Mesenchymal stem cell (in vitro differentiated cells and primary cell): ENCODE measurements around the gene UNC93A.
A peak's percentile ranks its signal among the peaks of the same experiment; 100 is the strongest.
"Not testable (repeated sequence)": the region's sequence is repeated elsewhere in the genome, so short reads cannot be mapped to it uniquely, and the experiment has no call there.

Experiments used
- DNase-seq: peaks from one replicate; pipeline ENCODE4 v3.0.0-alpha.2; 2013
- H2AFZ ChIP-seq: one replicate; pipeline ENCODE4 v1.6.1; 2013; ENCODE audit warnings: low read depth, mild to moderate bottlenecking, control low read depth, inconsistent platforms, low read length, moderate library complexity
- H2AK5ac ChIP-seq: 2 replicates; pipeline ENCODE4 v1.6.1; 2013; ENCODE audit warnings: low read length, moderate library complexity, mild to moderate bottlenecking, inconsistent platforms; ENCODE audit not compliant: severe bottlenecking
- H2BK120ac ChIP-seq: one replicate; pipeline ENCODE4 v1.6.1; 2013; ENCODE audit warnings: low read depth, mild to moderate bottlenecking, inconsistent platforms, low read length, moderate library complexity
- H2BK12ac ChIP-seq, 2 experiments: one replicate each; pipeline ENCODE4 v1.6.1; 2013; ENCODE audit warnings: inconsistent platforms in 2 of 2, low read length in 2 of 2, mild to moderate bottlenecking in 2 of 2, moderate library complexity in 2 of 2, control low read depth in 1 of 2
- H2BK15ac ChIP-seq: one replicate; pipeline ENCODE4 v1.6.1; 2013; ENCODE audit warnings: mild to moderate bottlenecking, low read depth, inconsistent platforms; ENCODE audit not compliant: poor library complexity, severe bottlenecking
- H2BK5ac ChIP-seq: 2 replicates; pipeline ENCODE4 v1.6.1; 2013; ENCODE audit warnings: low read depth, mild to moderate bottlenecking, low read length, control low read depth, inconsistent platforms; ENCODE audit not compliant: poor library complexity, severe bottlenecking
- H3K14ac ChIP-seq, 2 experiments: one replicate each; pipeline ENCODE4 v1.6.1; 2013; ENCODE audit warnings: inconsistent platforms in 2 of 2, low read length in 2 of 2, control low read depth in 1 of 2, mild to moderate bottlenecking in 1 of 2, moderate library complexity in 1 of 2
- H3K18ac ChIP-seq, 2 experiments: one replicate each; pipeline ENCODE4 v1.6.1; 2013; ENCODE audit warnings: inconsistent platforms in 2 of 2, low read length in 2 of 2, control low read depth in 1 of 2, low read depth in 1 of 2, mild to moderate bottlenecking in 1 of 2
- H3K23ac ChIP-seq, 2 experiments: one replicate each; pipeline ENCODE4 v1.6.1; 2013; ENCODE audit warnings: inconsistent platforms in 2 of 2, low read length in 2 of 2, mild to moderate bottlenecking in 2 of 2, moderate library complexity in 2 of 2, control low read depth in 1 of 2
- H3K27ac ChIP-seq: 2 replicates; pipeline ENCODE4 v1.5.1; 2013; ENCODE audit warnings: mild to moderate bottlenecking, moderate library complexity, low read length, control low read depth, inconsistent platforms; ENCODE audit not compliant: poor library complexity, severe bottlenecking
- H3K27me3 ChIP-seq, 2 experiments: 2 replicates each; pipeline versions ENCODE4 v1.6.1 to v1.7.0; 2013; ENCODE audit warnings: low read length in 2 of 2, mild to moderate bottlenecking in 2 of 2, moderate library complexity in 2 of 2, control low read depth in 1 of 2, inconsistent platforms in 1 of 2; ENCODE audit not compliant: control insufficient read depth in 1 of 2, insufficient read depth in 1 of 2
- H3K36me3 ChIP-seq, 2 experiments: 2 replicates each; pipeline versions ENCODE4 v1.6.1 to v1.7.0; 2013; ENCODE audit warnings: low read length in 2 of 2, control low read depth in 1 of 2, inconsistent platforms in 1 of 2, low read depth in 1 of 2, mild to moderate bottlenecking in 1 of 2; ENCODE audit not compliant: insufficient read depth in 2 of 2, control insufficient read depth in 1 of 2
- H3K4ac ChIP-seq, 2 experiments: one replicate each; pipeline ENCODE4 v1.6.1; 2013; ENCODE audit warnings: inconsistent platforms in 2 of 2, low read length in 2 of 2, mild to moderate bottlenecking in 2 of 2, moderate library complexity in 2 of 2, control low read depth in 1 of 2, low read depth in 1 of 2
- H3K4me1 ChIP-seq: 2 replicates; pipeline ENCODE4 v1.6.1; 2013; ENCODE audit warnings: low read depth, low read length, control low read depth; ENCODE audit not compliant: control insufficient read depth, insufficient read depth
- H3K4me2 ChIP-seq: 2 replicates; pipeline ENCODE4 v1.6.1; 2013; ENCODE audit warnings: low read length, mild to moderate bottlenecking, inconsistent platforms; ENCODE audit not compliant: poor library complexity, severe bottlenecking
- H3K4me3 ChIP-seq, 2 experiments: 2 replicates each; pipeline versions ENCODE4 v1.5.1 to v1.7.0; 2013; ENCODE audit warnings: low read length in 2 of 2, mild to moderate bottlenecking in 2 of 2, control low read depth in 1 of 2, low read depth in 1 of 2; ENCODE audit not compliant: insufficient read depth in 1 of 2
- H3K79me1 ChIP-seq: replicated peaks from 2 replicates; pipeline ENCODE4 v1.6.1; 2013; ENCODE audit warnings: mild to moderate bottlenecking, control low read depth, low read length, inconsistent platforms; ENCODE audit not compliant: poor library complexity, severe bottlenecking
- H3K9ac ChIP-seq: 2 replicates; pipeline ENCODE4 v1.7.0; 2013; ENCODE audit warnings: mild to moderate bottlenecking, low read length, moderate library complexity
- H3K9me3 ChIP-seq: 2 replicates; pipeline ENCODE4 v1.7.0; 2013; ENCODE audit warnings: mild to moderate bottlenecking, low read length; ENCODE audit not compliant: control insufficient read depth
- H4K8ac ChIP-seq: one replicate; pipeline ENCODE4 v1.6.1; 2013; ENCODE audit warnings: inconsistent platforms, mild to moderate bottlenecking, low read length, moderate library complexity
- H4K91ac ChIP-seq: one replicate; pipeline ENCODE4 v1.6.1; 2013; ENCODE audit warnings: mild to moderate bottlenecking, low read length, inconsistent platforms
- WGBS: methylation state at CpG from one replicate; pipeline ENCODE4 v1.1.7; 2013; ENCODE audit warnings: mixed read lengths; 5-methylcytosine and 5-hydroxymethylcytosine counted together

UNC93A gene

DNA sequence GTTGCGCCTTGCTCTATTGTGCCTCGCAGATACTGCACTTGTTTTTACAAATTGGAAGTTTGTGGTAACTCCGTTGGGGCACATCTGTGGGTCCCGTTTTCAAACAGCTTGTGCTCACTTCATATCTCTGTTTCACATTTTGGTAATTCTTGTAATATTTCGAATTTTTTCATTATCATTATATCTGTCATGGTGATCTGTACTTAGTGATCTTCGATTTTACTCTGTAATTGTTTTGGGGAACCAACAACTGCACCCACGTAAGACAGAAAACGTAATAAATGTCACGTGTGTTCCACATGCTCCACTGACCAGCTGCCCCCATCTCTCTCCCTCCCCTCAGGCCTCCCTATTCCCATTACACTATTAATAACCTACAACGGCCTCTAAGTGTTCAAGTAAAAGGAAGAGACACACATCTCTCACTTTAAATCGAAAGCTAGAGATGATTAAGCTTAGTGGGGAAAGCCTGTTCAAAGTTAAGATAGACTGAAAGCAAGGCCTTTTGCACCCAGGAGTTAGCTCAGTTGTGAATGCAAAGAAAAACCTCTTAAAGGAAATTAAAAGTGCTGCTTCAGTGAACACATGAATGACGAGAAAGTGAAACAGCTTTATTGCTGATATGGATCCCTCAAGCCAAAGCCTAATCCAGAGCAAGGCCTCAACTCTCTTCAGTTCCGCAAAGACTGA lies 60.7 kb downstream of the UNC93A start:
- H3K4me1 ChIP-seq: peaks cover 12% of the 10 kb centered on the region
- no peak overlapping the region for H3K14ac ChIP-seq
- no peak overlapping the region for H3K27ac ChIP-seq
- H3K18ac ChIP-seq: no peak overlapping the region
- H2BK120ac ChIP-seq: no peak overlapping the region
- peak overlapping the region; percentile 36 for H3K9ac ChIP-seq
- peak overlapping the region; percentile 75 for H3K4me2 ChIP-seq
- DNase-seq: no peak
- H3K9me3 ChIP-seq: no peaks in the 10 kb centered on the region
- H2AK5ac ChIP-seq: no peak overlapping the region
- H3K79me1 ChIP-seq: no peaks in the 10 kb centered on the region
- peaks cover 20 to 62% of the 10 kb centered on the region in 2 experiments for H3K27me3 ChIP-seq
- H2BK15ac ChIP-seq: no peak overlapping the region
- H3K23ac ChIP-seq: no peak overlapping the region
- 86% methylated on average over 7 of the region's 13 CpGs for WGBS
- H4K8ac ChIP-seq: no peak overlapping the region
- H3K36me3 ChIP-seq: no peaks in the 10 kb centered on the region
- H2BK5ac ChIP-seq: no peak overlapping the region
- no peak overlapping the region for H3K4ac ChIP-seq
- no peak overlapping the region for H4K91ac ChIP-seq
- peak overlapping the region; percentile 73 for H2AFZ ChIP-seq
- no peak overlapping the region for H2BK12ac ChIP-seq
- peak overlapping the region in 1 of 2 experiments; percentile 75 for H3K4me3 ChIP-seq

DNA sequence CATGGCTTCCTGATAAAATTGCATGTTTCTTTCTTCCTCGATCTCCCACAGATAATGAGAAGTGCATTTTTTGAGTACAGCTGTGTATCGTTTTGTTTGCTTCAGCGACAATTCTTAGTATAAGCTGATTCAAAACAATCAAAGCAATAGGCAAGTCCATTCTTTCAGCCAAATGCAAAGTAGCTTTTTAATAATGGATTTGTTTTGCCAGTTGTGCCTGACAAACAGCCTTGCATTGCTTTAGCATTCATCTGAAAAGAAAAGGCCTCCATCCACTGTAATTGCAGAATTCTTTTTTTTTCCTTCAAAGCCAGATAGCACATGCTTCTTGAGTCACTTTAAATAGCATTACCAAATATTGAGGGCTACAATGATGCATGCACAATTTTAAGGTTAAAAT lies 65.8 kb downstream of the UNC93A start:
- Histone ChIP-seq H3K4ac (no peak overlapping the region), H3K9me3 (no peaks in the 10 kb centered on the region), H3K18ac (no peak overlapping the region), H3K14ac (no peak overlapping the region), H3K27ac (no peak overlapping the region), H4K8ac (no peak overlapping the region), H2AFZ (no peak overlapping the region), H3K4me1 (no peaks in the 10 kb centered on the region), H2AK5ac (no peak overlapping the region), H2BK12ac (no peak overlapping the region), H2BK15ac (no peak overlapping the region), H2BK120ac (no peak overlapping the region), H4K91ac (no peak overlapping the region), H3K23ac (no peak overlapping the region), H3K27me3 (peaks cover 0 to 27% of the 10 kb centered on the region in 2 experiments), H3K36me3 (no peaks in the 10 kb centered on the region), H3K9ac (no peak overlapping the region), H3K4me2 (no peak overlapping the region), H3K79me1 (no peaks in the 10 kb centered on the region), H2BK5ac (no peak overlapping the region), H3K4me3 (no peak overlapping the region)
- DNase-seq: no peak
- 100% methylated on average over 3 of the region's 3 CpGs for WGBS

DNA sequence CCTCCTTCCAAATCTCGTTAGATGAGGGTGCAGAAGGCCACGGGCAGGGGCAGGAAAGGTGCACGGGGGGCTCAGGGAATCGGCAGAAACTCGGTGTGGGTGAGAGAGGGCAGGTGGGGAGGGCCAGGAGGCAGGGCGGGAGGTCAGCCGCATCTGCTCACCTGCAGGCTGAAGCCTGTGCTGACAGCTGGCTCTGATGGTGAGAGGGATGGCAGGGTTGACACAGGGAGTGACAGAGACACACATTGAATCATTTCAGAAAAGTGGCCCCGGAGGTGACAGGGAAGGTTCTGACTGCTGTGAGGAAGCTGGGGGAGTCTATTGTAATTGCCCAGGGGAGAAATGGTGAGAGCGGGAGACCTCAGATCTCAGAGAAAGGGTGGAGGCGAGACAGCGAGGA lies 67.3 kb downstream of the UNC93A start:
- not testable (repeated sequence) for H2BK15ac ChIP-seq
- H3K27me3 ChIP-seq: peaks cover 0 to 22% of the 10 kb centered on the region in 2 experiments

DNA sequence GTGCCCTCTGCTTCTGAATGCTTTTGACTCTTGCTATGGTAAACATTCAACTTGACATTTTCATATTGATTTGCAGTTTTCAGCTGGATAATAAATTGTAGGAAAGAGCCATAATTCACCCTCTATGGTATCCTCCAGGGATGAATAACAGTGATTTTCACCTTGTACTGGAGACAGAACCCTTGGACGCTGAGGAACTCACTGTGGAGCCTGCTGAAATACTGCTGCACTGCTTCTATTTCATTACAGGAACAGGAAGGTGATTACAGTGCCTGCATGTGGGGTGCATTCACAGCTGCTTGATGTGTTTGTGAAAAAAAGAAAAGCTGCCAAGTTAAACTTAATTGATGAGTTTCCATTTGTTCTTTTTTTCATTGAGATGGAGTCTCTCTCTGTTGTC lies 70.1 kb downstream of the UNC93A start:
- not testable (repeated sequence) for H2AFZ ChIP-seq, H4K91ac ChIP-seq, H3K23ac ChIP-seq, H3K9me3 ChIP-seq, H3K14ac ChIP-seq, H2AK5ac ChIP-seq, H3K9ac ChIP-seq, H3K4ac ChIP-seq, H4K8ac ChIP-seq, H2BK120ac ChIP-seq, H2BK5ac ChIP-seq, H3K4me2 ChIP-seq, H3K18ac ChIP-seq, H2BK12ac ChIP-seq, H3K27ac ChIP-seq, H2BK15ac ChIP-seq, H3K79me1 ChIP-seq, H3K4me3 ChIP-seq, DNase-seq, H3K4me1 ChIP-seq, H3K36me3 ChIP-seq
- 60% methylated on average over 1 of the region's 1 CpG for WGBS
- H3K27me3 ChIP-seq: peaks cover 0 to 14% of the 10 kb centered on the region in 2 experiments

More for the DNA sequence above, 67.3 kb downstream of the UNC93A start:
- H3K9me3 ChIP-seq, H3K4ac ChIP-seq, H2AFZ ChIP-seq, H3K79me1 ChIP-seq, H3K36me3 ChIP-seq, H3K18ac ChIP-seq, H3K4me3 ChIP-seq, H3K4me1 ChIP-seq, H4K91ac ChIP-seq, H3K9ac ChIP-seq, H2BK12ac ChIP-seq, H3K14ac ChIP-seq, H4K8ac ChIP-seq, DNase-seq, H3K27ac ChIP-seq, H2BK120ac ChIP-seq, H2BK5ac ChIP-seq, H2AK5ac ChIP-seq, H3K23ac ChIP-seq, H3K4me2 ChIP-seq: not testable (repeated sequence)
- WGBS: no CpG with 5 or more reads among the region's 11 CpGs
